Measurements from ENCODE around the gene CEMIP2.

The CEMIP2 gene

DNA sequence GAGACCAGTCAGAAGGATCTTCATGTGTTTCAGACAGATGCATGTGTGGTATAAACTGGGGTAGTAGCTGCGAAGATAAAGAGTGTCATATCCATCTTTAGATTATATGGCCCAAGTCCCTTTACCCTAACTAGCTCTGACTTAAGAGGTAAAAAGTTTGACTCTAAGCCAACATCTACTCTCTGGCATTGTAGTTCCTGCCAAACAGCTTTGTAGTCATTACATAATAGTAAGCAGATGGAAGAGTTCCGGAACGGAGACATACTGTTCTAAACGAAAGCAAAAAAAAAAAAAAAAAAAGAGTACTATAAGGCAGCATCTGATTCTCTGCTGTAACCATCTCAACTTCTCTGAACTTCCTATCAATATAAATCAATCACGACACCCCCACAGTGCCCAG is 48.8 kb downstream of the CEMIP2 start:
- Histone ChIP-seq H3K9ac (ENCODE audit: low read depth in 1 of 2, low read length in 2 of 2) (no peak overlapping the region), H3K4me1 (ENCODE audit: control insufficient read depth in 2 of 2, insufficient read depth in 2 of 2, low read length in 2 of 2) (no peaks in the 10 kb centered on the region), H3K9me3 (ENCODE audit: control insufficient read depth in 2 of 2, low read length in 2 of 2) (no peaks in the 10 kb centered on the region), H3K27ac (ENCODE audit: low read depth in 2 of 2, low read length in 2 of 2) (no peak overlapping the region), H3K4me3 (ENCODE audit: low read length in 2 of 2) (no peak overlapping the region), H3K27me3 (ENCODE audit: control insufficient read depth in 2 of 2, insufficient read depth in 2 of 2, low read length in 2 of 2) (no peaks in the 10 kb centered on the region), H3K36me3 (ENCODE audit: control insufficient read depth in 2 of 2, insufficient read depth in 2 of 2, low read length in 2 of 2) (peaks cover 26 to 39% of the 10 kb centered on the region in 2 donors)

DNA sequence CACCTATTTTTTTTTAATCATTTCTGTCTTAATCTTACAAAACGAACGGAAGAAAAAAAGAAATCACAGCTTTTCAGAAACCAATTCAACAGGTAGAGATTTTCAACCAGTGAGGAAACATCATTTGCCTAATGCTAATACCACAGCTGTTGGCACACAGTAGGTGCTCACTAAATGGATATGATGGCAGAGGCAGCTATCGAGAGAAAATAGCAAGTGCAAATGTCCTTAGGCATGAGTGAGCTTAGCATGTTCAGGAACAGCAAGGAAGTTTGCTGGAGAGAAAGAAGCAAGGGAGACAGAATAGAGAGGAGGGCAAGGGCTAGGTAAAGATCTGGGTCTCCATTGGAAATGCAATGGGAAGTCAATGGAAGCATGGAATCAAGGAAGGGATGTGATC is 49.2 kb downstream of the CEMIP2 start:
- no peak overlapping the region for H3K4me3 ChIP-seq (ENCODE audit: low read length in 2 of 2)
- no peak overlapping the region for H3K9ac ChIP-seq (ENCODE audit: low read depth in 1 of 2, low read length in 2 of 2)
- H3K27ac ChIP-seq (ENCODE audit: low read depth in 2 of 2, low read length in 2 of 2): no peak overlapping the region
- H3K27me3 ChIP-seq (ENCODE audit: control insufficient read depth in 2 of 2, insufficient read depth in 2 of 2, low read length in 2 of 2): no peaks in the 10 kb centered on the region
- H3K9me3 ChIP-seq (ENCODE audit: control insufficient read depth in 2 of 2, low read length in 2 of 2): no peaks in the 10 kb centered on the region
- H3K36me3 ChIP-seq (ENCODE audit: control insufficient read depth in 2 of 2, insufficient read depth in 2 of 2, low read length in 2 of 2): peaks cover 26 to 40% of the 10 kb centered on the region in 2 donors
- H3K4me1 ChIP-seq (ENCODE audit: control insufficient read depth in 2 of 2, insufficient read depth in 2 of 2, low read length in 2 of 2): no peaks in the 10 kb centered on the region

DNA sequence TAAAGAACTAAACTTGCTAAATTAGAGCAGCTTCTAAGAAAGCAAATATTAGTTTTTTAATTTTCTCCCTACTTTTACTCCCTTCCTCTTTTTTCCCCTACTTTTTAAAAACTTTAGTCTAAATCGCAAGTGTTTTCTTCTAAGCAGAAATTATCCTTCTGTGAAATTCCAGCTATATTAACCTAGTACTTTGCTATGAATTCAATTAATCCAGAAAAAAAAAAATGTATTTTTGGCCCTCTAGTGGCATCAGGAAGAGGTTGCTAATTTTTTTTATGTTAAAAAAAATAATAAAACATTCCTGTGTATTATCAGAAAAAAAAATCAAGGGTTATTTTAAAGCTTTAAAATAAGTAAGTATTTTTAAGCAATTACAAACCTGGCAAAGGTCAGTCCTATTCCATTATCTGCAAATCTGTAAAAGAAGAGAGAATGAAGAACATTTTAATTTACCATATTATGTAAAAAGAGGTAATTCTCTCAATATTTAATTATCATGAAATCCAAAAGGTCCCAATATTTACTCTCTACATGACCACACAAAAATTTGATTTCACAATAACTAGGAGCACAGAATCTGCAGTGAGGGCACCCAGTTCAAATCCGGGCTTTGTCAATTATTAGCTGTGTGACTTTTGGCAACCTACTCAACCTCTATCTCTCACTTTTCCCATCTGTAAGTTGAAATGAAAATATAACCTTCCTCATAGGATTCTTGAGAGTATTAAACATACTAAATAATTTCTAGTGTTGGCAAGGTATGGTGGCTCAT is 52.0 kb downstream of the CEMIP2 start:
- Histone ChIP-seq H3K36me3 (ENCODE audit: control insufficient read depth in 2 of 2, insufficient read depth in 2 of 2, low read length in 2 of 2) (peaks cover 42 to 44% of the 10 kb centered on the region in 2 donors), H3K4me3 (ENCODE audit: low read length in 2 of 2) (no peak overlapping the region), H3K4me1 (ENCODE audit: control insufficient read depth in 2 of 2, insufficient read depth in 2 of 2, low read length in 2 of 2) (no peaks in the 10 kb centered on the region), H3K9ac (ENCODE audit: low read depth in 1 of 2, low read length in 2 of 2) (no peak overlapping the region), H3K9me3 (ENCODE audit: control insufficient read depth in 2 of 2, low read length in 2 of 2) (no peaks in the 10 kb centered on the region), H3K27me3 (ENCODE audit: control insufficient read depth in 2 of 2, insufficient read depth in 2 of 2, low read length in 2 of 2) (no peaks in the 10 kb centered on the region), H3K27ac (ENCODE audit: low read depth in 2 of 2, low read length in 2 of 2) (no peak overlapping the region)

DNA sequence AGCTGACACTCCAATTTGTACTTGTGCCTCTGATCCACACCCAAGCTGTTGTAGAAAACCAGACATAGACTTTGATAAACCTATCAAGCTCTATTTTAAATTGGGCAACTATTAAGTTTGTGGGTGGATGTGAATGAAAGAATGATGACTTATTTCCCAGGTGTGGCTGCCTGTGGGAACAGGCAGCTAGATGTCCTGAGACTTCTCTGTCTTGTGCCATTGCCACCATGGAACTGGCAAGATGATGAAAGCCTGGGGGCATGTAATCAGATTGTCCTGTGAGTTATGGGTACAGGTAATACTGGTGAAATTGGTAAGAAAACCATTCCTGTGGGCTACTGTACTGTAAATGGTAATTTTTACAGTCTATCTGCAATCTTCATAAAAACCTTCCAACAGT is 57.5 kb downstream of the CEMIP2 start:
- no peaks in the 10 kb centered on the region for H3K27me3 ChIP-seq (ENCODE audit: control insufficient read depth in 2 of 2, insufficient read depth in 2 of 2, low read length in 2 of 2)
- H3K9ac ChIP-seq (ENCODE audit: low read depth in 1 of 2, low read length in 2 of 2): no peak overlapping the region
- no peaks in the 10 kb centered on the region for H3K9me3 ChIP-seq (ENCODE audit: control insufficient read depth in 2 of 2, low read length in 2 of 2)
- no peak overlapping the region for H3K27ac ChIP-seq (ENCODE audit: low read depth in 2 of 2, low read length in 2 of 2)
- H3K36me3 ChIP-seq (ENCODE audit: control insufficient read depth in 2 of 2, insufficient read depth in 2 of 2, low read length in 2 of 2): peaks cover 64 to 65% of the 10 kb centered on the region in 2 donors
- no peak overlapping the region for H3K4me3 ChIP-seq (ENCODE audit: low read length in 2 of 2)
- no peaks in the 10 kb centered on the region for H3K4me1 ChIP-seq (ENCODE audit: control insufficient read depth in 2 of 2, insufficient read depth in 2 of 2, low read length in 2 of 2)

DNA sequence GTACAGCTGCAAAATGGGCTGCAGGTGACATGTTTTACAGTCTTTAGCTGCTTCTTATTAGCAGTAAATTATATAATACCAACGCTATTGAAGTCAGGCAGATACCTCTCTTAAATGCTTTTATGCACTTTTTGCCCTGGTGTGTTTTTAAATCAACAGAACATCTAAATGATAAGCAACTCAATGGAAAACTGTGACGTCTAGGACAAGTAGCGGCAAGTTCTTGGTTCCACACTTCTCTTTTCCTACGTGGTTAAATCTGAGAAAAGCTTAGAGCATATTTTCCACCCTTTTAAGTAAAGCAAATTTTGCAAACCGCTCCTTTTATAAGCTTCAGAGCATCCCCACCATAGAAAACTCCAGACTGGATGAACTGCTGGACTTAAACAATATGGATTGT is 58.1 kb downstream of the CEMIP2 start:
- no peaks in the 10 kb centered on the region for H3K9me3 ChIP-seq (ENCODE audit: control insufficient read depth in 2 of 2, low read length in 2 of 2)
- no peak overlapping the region for H3K9ac ChIP-seq (ENCODE audit: low read depth in 1 of 2, low read length in 2 of 2)
- H3K4me3 ChIP-seq (ENCODE audit: low read length in 2 of 2): no peak overlapping the region
- no peaks in the 10 kb centered on the region for H3K4me1 ChIP-seq (ENCODE audit: control insufficient read depth in 2 of 2, insufficient read depth in 2 of 2, low read length in 2 of 2)
- no peak overlapping the region for H3K27ac ChIP-seq (ENCODE audit: low read depth in 2 of 2, low read length in 2 of 2)
- no peaks in the 10 kb centered on the region for H3K27me3 ChIP-seq (ENCODE audit: control insufficient read depth in 2 of 2, insufficient read depth in 2 of 2, low read length in 2 of 2)
- peaks cover 64 to 65% of the 10 kb centered on the region in 2 donors for H3K36me3 ChIP-seq (ENCODE audit: control insufficient read depth in 2 of 2, insufficient read depth in 2 of 2, low read length in 2 of 2)

DNA sequence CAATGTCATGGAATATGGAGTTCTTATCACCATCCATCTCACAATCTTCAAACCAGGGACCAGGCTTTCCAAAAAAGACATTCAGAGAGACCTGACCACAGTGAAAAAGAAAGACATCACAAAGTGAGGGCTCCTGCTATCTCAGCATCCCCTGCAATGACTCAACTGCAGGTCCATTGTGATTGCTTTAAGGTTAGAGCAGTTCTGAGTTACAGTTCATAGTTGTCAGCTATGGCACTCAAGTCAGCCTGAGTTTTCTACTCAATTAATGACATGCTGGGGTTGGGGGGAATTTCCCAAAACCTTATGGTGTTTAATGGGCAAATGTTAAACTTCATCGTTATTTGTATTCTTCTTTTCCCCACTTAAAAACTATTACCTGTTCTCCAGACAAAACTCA is 58.9 kb downstream of the CEMIP2 start:
- Histone ChIP-seq H3K9ac (ENCODE audit: low read depth in 1 of 2, low read length in 2 of 2) (no peak overlapping the region), H3K36me3 (ENCODE audit: control insufficient read depth in 2 of 2, insufficient read depth in 2 of 2, low read length in 2 of 2) (peaks cover 64% of the 10 kb centered on the region in 2 donors), H3K9me3 (ENCODE audit: control insufficient read depth in 2 of 2, low read length in 2 of 2) (no peaks in the 10 kb centered on the region), H3K4me1 (ENCODE audit: control insufficient read depth in 2 of 2, insufficient read depth in 2 of 2, low read length in 2 of 2) (no peaks in the 10 kb centered on the region), H3K4me3 (ENCODE audit: low read length in 2 of 2) (no peak overlapping the region), H3K27me3 (ENCODE audit: control insufficient read depth in 2 of 2, insufficient read depth in 2 of 2, low read length in 2 of 2) (no peaks in the 10 kb centered on the region), H3K27ac (ENCODE audit: low read depth in 2 of 2, low read length in 2 of 2) (no peak overlapping the region)

DNA sequence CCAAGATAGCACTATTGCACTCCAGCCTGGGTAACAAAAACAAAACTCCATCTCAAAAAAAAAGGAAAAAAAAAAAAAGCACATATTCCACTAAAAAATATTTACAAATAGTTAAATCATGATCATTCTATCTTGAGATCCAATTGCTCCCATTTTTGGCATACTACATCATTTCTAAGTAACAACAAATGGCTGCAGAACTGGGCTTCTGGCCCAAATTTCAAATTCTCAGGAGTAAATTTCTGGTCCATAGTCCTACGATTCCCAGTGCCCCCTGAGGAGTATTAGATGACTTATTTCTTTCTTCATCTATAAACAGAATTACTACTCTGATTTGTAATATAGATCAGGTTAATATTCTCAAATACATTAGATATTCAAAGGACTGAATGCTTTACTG is 62.1 kb downstream of the CEMIP2 start:
- Histone ChIP-seq H3K9ac (ENCODE audit: low read depth in 1 of 2, low read length in 2 of 2) (no peak overlapping the region), H3K27ac (ENCODE audit: low read depth in 2 of 2, low read length in 2 of 2) (no peak overlapping the region), H3K9me3 (ENCODE audit: control insufficient read depth in 2 of 2, low read length in 2 of 2) (no peaks in the 10 kb centered on the region), H3K36me3 (ENCODE audit: control insufficient read depth in 2 of 2, insufficient read depth in 2 of 2, low read length in 2 of 2) (peaks cover 54 to 59% of the 10 kb centered on the region in 2 donors), H3K27me3 (ENCODE audit: control insufficient read depth in 2 of 2, insufficient read depth in 2 of 2, low read length in 2 of 2) (no peaks in the 10 kb centered on the region), H3K4me3 (ENCODE audit: low read length in 2 of 2) (no peak overlapping the region), H3K4me1 (ENCODE audit: control insufficient read depth in 2 of 2, insufficient read depth in 2 of 2, low read length in 2 of 2) (no peaks in the 10 kb centered on the region)

DNA sequence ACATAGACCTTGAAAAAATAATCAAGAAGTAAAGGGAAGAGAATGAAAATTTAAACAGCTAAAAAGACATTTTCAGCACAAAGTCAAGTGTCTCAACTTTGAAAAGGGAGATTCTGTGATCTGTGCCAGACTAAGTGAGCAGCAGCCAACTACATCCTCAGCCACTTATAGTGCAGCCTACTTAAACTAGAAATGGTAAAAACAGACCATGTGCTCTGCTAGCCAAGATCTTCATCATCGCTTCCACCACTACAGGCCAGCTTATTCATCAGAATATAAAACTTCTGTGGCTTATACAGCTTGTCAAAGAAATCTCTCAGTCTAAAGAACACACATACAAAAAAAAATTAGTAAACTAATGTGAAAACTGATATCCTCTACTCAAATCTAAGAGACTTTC is 63.5 kb downstream of the CEMIP2 start:
- H3K27ac ChIP-seq (ENCODE audit: low read depth in 2 of 2, low read length in 2 of 2): no peak overlapping the region
- H3K4me3 ChIP-seq (ENCODE audit: low read length in 2 of 2): no peak overlapping the region
- no peaks in the 10 kb centered on the region for H3K4me1 ChIP-seq (ENCODE audit: control insufficient read depth in 2 of 2, insufficient read depth in 2 of 2, low read length in 2 of 2)
- peaks cover 54 to 56% of the 10 kb centered on the region in 2 donors for H3K36me3 ChIP-seq (ENCODE audit: control insufficient read depth in 2 of 2, insufficient read depth in 2 of 2, low read length in 2 of 2)
- H3K9ac ChIP-seq (ENCODE audit: low read depth in 1 of 2, low read length in 2 of 2): no peak overlapping the region
- no peaks in the 10 kb centered on the region for H3K27me3 ChIP-seq (ENCODE audit: control insufficient read depth in 2 of 2, insufficient read depth in 2 of 2, low read length in 2 of 2)
- no peaks in the 10 kb centered on the region for H3K9me3 ChIP-seq (ENCODE audit: control insufficient read depth in 2 of 2, low read length in 2 of 2)

DNA sequence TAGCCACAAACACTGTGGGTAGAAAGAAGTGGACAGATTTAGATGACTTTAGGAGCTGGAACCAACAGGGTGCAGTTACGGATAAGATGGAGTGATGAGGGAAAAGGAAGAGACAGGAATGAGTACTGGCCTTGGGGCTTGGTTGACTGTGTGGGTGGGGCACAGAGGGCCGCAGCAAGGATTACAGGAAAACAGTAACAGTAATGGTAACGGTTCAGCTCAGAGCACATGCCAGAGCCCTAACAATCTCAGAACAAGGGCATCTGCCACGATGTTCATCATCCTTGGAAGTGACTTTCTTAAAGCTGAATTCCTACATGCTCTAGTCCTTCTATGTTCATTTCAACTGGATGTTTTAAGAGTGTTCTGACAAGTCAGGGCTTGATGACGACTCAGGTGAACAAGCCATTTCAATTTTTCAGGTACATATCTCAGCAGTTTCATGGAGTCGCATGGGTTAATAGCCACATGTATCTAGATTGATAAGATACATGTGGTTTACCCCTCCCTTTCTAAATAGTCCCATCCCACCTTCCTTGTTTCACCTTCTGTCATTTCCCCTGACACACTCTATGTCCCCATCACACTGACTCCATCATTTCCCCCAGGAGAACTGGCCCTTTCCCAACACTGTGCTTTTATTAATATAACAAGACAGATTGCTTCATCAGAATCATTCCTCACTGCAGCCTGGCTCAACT is 65.0 kb downstream of the CEMIP2 start:
- Histone ChIP-seq H3K36me3 (ENCODE audit: control insufficient read depth in 2 of 2, insufficient read depth in 2 of 2, low read length in 2 of 2) (peaks cover 51% of the 10 kb centered on the region in 2 donors), H3K9ac (ENCODE audit: low read depth in 1 of 2, low read length in 2 of 2) (no peak overlapping the region), H3K9me3 (ENCODE audit: control insufficient read depth in 2 of 2, low read length in 2 of 2) (no peaks in the 10 kb centered on the region), H3K4me1 (ENCODE audit: control insufficient read depth in 2 of 2, insufficient read depth in 2 of 2, low read length in 2 of 2) (no peaks in the 10 kb centered on the region), H3K27ac (ENCODE audit: low read depth in 2 of 2, low read length in 2 of 2) (no peak overlapping the region), H3K4me3 (ENCODE audit: low read length in 2 of 2) (no peak overlapping the region), H3K27me3 (ENCODE audit: control insufficient read depth in 2 of 2, insufficient read depth in 2 of 2, low read length in 2 of 2) (no peaks in the 10 kb centered on the region)

DNA sequence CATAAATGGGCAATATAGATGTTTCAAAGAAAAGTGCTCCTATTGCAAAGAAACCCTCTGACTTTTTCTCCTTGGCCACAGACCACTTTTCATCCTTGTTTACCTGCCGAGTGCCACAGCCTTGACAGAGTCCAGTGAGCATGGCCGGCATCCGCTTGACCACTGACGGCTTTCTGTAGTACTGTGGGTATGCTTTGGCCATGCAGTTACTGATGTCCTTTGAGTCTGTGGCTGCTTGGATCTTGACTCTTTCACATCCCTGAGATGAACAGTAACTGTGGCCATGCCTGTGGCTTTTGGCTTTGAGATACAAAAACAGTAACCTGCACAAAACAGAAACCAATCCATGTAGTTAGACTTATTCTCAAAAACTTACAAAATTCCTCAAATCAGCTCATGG is 70.4 kb downstream of the CEMIP2 start:
- H3K36me3 ChIP-seq (ENCODE audit: control insufficient read depth in 2 of 2, insufficient read depth in 2 of 2, low read length in 2 of 2): peaks cover 51 to 52% of the 10 kb centered on the region in 2 donors
- H3K27ac ChIP-seq (ENCODE audit: low read depth in 2 of 2, low read length in 2 of 2): no peak overlapping the region
- no peaks in the 10 kb centered on the region for H3K4me1 ChIP-seq (ENCODE audit: control insufficient read depth in 2 of 2, insufficient read depth in 2 of 2, low read length in 2 of 2)
- no peaks in the 10 kb centered on the region for H3K9me3 ChIP-seq (ENCODE audit: control insufficient read depth in 2 of 2, low read length in 2 of 2)
- H3K4me3 ChIP-seq (ENCODE audit: low read length in 2 of 2): no peak overlapping the region
- H3K9ac ChIP-seq (ENCODE audit: low read depth in 1 of 2, low read length in 2 of 2): no peak overlapping the region
- H3K27me3 ChIP-seq (ENCODE audit: control insufficient read depth in 2 of 2, insufficient read depth in 2 of 2, low read length in 2 of 2): no peaks in the 10 kb centered on the region

Data from mucosa of rectum (tissue), 2 donors.